Rectal smooth muscle tissue (tissue), 1 donor: ENCODE measurements around the gene ANKRD13A.

ENCODE experiments used
- H3K27ac ChIP-seq: one replicate; pipeline ENCODE4 v1.7.0; 2013; ENCODE audit warnings: low read depth, low read length, inconsistent platforms
- H3K27me3 ChIP-seq: one replicate; pipeline ENCODE4 v1.7.0; 2013; ENCODE audit warnings: low read length; ENCODE audit not compliant: control insufficient read depth, insufficient read depth
- H3K36me3 ChIP-seq: one replicate; pipeline ENCODE4 v1.7.0; 2013; ENCODE audit warnings: low read length; ENCODE audit not compliant: control insufficient read depth, insufficient read depth
- H3K4me1 ChIP-seq: one replicate; pipeline ENCODE4 v1.7.0; 2013; ENCODE audit warnings: low read length; ENCODE audit not compliant: control insufficient read depth, insufficient read depth
- H3K4me3 ChIP-seq: one replicate; pipeline ENCODE4 v1.7.0; 2013; ENCODE audit warnings: low read length
- H3K9ac ChIP-seq: one replicate; pipeline ENCODE4 v1.7.0; 2013; ENCODE audit warnings: low read length

ANKRD13A gene

GRCh38 chr12:109998904-109999648, at the start of gene ANKRD13A:
ANKRD13A (plus strand) TSS chr12:109999430; CDS start chr12:109999689, 259 bp downstream.
- Histone ChIP-seq H3K36me3 (no peaks in the 10 kb centered on the region), H3K4me3 (peak within 1 kb of the TSS; percentile 79), H3K9ac (peak within 1 kb of the TSS; percentile 45), H3K4me1 (peaks cover 5% of the 10 kb centered on the region), H3K27me3 (no peaks in the 10 kb centered on the region), H3K27ac (peak within 1 kb of the TSS; percentile 86)

GRCh38 chr12:109950625-109951024, 48.6 kb upstream of the ANKRD13A start:
- Histone ChIP-seq H3K9ac (no peak overlapping the region), H3K4me3 (no peak overlapping the region), H3K4me1 (peaks cover 27% of the 10 kb centered on the region), H3K27me3 (no peaks in the 10 kb centered on the region), H3K27ac (peak overlapping the region; percentile 21), H3K36me3 (peaks cover 22% of the 10 kb centered on the region)

GRCh38 chr12:109951136-109951535, 48.1 kb upstream of the ANKRD13A start:
- H3K4me1 ChIP-seq = peaks cover 27% of the 10 kb centered on the region
- H3K4me3 ChIP-seq = no peak overlapping the region
- no peaks in the 10 kb centered on the region for H3K27me3 ChIP-seq
- peaks cover 23% of the 10 kb centered on the region for H3K36me3 ChIP-seq
- peak overlapping the region; percentile 28 for H3K27ac ChIP-seq
- no peak overlapping the region for H3K9ac ChIP-seq

GRCh38 chr12:109951751-109952150, 47.5 kb upstream of the ANKRD13A start:
- peak overlapping the region; percentile 28 for H3K27ac ChIP-seq
- peaks cover 25% of the 10 kb centered on the region for H3K4me1 ChIP-seq
- peaks cover 23% of the 10 kb centered on the region for H3K36me3 ChIP-seq
- no peaks in the 10 kb centered on the region for H3K27me3 ChIP-seq
- no peak overlapping the region for H3K4me3 ChIP-seq
- no peak overlapping the region for H3K9ac ChIP-seq

- Histone ChIP-seq H3K9ac (no peak overlapping the region), H3K27me3 (no peaks in the 10 kb centered on the region), H3K4me1 (peaks cover 21% of the 10 kb centered on the region), H3K27ac (peak overlapping the region; percentile 10), H3K36me3 (peaks cover 26% of the 10 kb centered on the region), H3K4me3 (no peak overlapping the region)
These were observed 46.9 kb upstream of the ANKRD13A start for GRCh38 chr12:109952160-109952858.

GRCh38 chr12:109952873-109953272, 46.4 kb upstream of the ANKRD13A start:
- peaks cover 26% of the 10 kb centered on the region for H3K36me3 ChIP-seq
- H3K27me3 ChIP-seq = no peaks in the 10 kb centered on the region
- no peak overlapping the region for H3K4me3 ChIP-seq
- peaks cover 19% of the 10 kb centered on the region for H3K4me1 ChIP-seq
- no peak overlapping the region for H3K9ac ChIP-seq
- H3K27ac ChIP-seq = no peak overlapping the region

- Histone ChIP-seq H3K27me3 (no peaks in the 10 kb centered on the region), H3K4me3 (no peak overlapping the region), H3K27ac (no peak overlapping the region), H3K36me3 (peaks cover 22% of the 10 kb centered on the region), H3K9ac (no peak overlapping the region), H3K4me1 (peaks cover 12% of the 10 kb centered on the region)
These were observed 45.6 kb upstream of the ANKRD13A start for GRCh38 chr12:109953656-109954055.

- H3K27me3 ChIP-seq = no peaks in the 10 kb centered on the region
These were observed 40.9 kb upstream of the ANKRD13A start for GRCh38 chr12:109958374-109958773.

GRCh38 chr12:109959411-109960093, 39.7 kb upstream of the ANKRD13A start:
- no peak overlapping the region for H3K9ac ChIP-seq
- peaks cover 20% of the 10 kb centered on the region for H3K36me3 ChIP-seq
- H3K27ac ChIP-seq = no peak overlapping the region
- H3K4me3 ChIP-seq = no peak overlapping the region
- H3K27me3 ChIP-seq = no peaks in the 10 kb centered on the region
- H3K4me1 ChIP-seq = no peaks in the 10 kb centered on the region

More at GRCh38 chr12:109958374-109958773, 40.9 kb upstream of the ANKRD13A start:
- Histone ChIP-seq H3K9ac (no peak overlapping the region), H3K36me3 (peaks cover 20% of the 10 kb centered on the region), H3K4me1 (no peaks in the 10 kb centered on the region), H3K4me3 (no peak overlapping the region), H3K27ac (no peak overlapping the region)

GRCh38 chr12:109961201-109961600, 38.0 kb upstream of the ANKRD13A start:
- Histone ChIP-seq H3K36me3 (peaks cover 23% of the 10 kb centered on the region), H3K4me1 (no peaks in the 10 kb centered on the region), H3K4me3 (no peak overlapping the region), H3K27ac (no peak overlapping the region), H3K9ac (no peak overlapping the region), H3K27me3 (no peaks in the 10 kb centered on the region)

GRCh38 chr12:109961612-109962011, 37.6 kb upstream of the ANKRD13A start:
- no peak overlapping the region for H3K9ac ChIP-seq
- H3K4me1 ChIP-seq = no peaks in the 10 kb centered on the region
- H3K4me3 ChIP-seq = no peak overlapping the region
- H3K27me3 ChIP-seq = no peaks in the 10 kb centered on the region
- H3K27ac ChIP-seq = no peak overlapping the region
- H3K36me3 ChIP-seq = peaks cover 23% of the 10 kb centered on the region

GRCh38 chr12:109962398-109962797, 36.8 kb upstream of the ANKRD13A start:
- Histone ChIP-seq H3K4me3 (no peak overlapping the region), H3K36me3 (peaks cover 20% of the 10 kb centered on the region), H3K9ac (no peak overlapping the region), H3K27me3 (no peaks in the 10 kb centered on the region), H3K4me1 (no peaks in the 10 kb centered on the region), H3K27ac (no peak overlapping the region)
